22Rv1 (cell line): ENCODE measurements around the gene SLC24A5.

Experiments used
- H3K27ac ChIP-seq: fragments of 450-650 bp; 2 replicates; pipeline ENCODE4 v1.5.1; 2017
- CTCF ChIP-seq: fragments of 450-650 bp; IDR thresholded peaks from 2 replicates; pipeline ENCODE4 v1.5.1; 2017; ENCODE audit warnings: mild to moderate bottlenecking
- ZFX ChIP-seq: fragments of 450-650 bp; IDR thresholded peaks from 2 replicates; pipeline ENCODE4 v1.6.1; 2017; ENCODE audit warnings: antibody characterized with exemption, borderline replicate concordance

Gene SLC24A5

GRCh38 chr15:48109856-48110531, 10.8 kb upstream of the SLC24A5 start:
- no peak overlapping the region for H3K27ac ChIP-seq
- no peak for TF ChIP-seq ZFX
- TF ChIP-seq CTCF, result no peak

GRCh38 chr15:48112242-48112641, 8.5 kb upstream of the SLC24A5 start:
- TF ChIP-seq CTCF, result peak; percentile 60
- no peak for TF ChIP-seq ZFX

GRCh38 chr15:48119277-48119676, 1.5 kb upstream of the SLC24A5 start:
- no peak overlapping the region for H3K27ac ChIP-seq
- TF ChIP-seq CTCF (no peak), ZFX (no peak)

More at GRCh38 chr15:48112242-48112641, 8.5 kb upstream of the SLC24A5 start:
- no peak overlapping the region for H3K27ac ChIP-seq

- H3K27ac ChIP-seq, result no peak overlapping the region
- TF ChIP-seq CTCF (no peak), ZFX (no peak)
These were observed 1.1 kb downstream of the SLC24A5 start for GRCh38 chr15:48121849-48122248.

- no peak overlapping the region for H3K27ac ChIP-seq
- no peak for TF ChIP-seq CTCF
- TF ChIP-seq ZFX, result no peak
These were observed 6.0 kb downstream of the SLC24A5 start for GRCh38 chr15:48126667-48127355.

GRCh38 chr15:48131324-48131723, 10.5 kb downstream of the SLC24A5 start:
- TF ChIP-seq CTCF (no peak), ZFX (no peak)

GRCh38 chr15:48132874-48133273, 12.1 kb downstream of the SLC24A5 start:
- no peak overlapping the region for H3K27ac ChIP-seq
- TF ChIP-seq CTCF (no peak), ZFX (no peak)

More at GRCh38 chr15:48131324-48131723, 10.5 kb downstream of the SLC24A5 start:
- H3K27ac ChIP-seq, result no peak overlapping the region
